Measurements from ENCODE around the gene UBP1. TPM values are rescaled to one million over a fixed set of nuclear protein-coding genes. Genes with fewer than 3 reads are reported as not detected.
"Not testable (repeated sequence)": the region's sequence is repeated elsewhere in the genome, so short reads cannot be mapped to it uniquely, and the experiment has no call there.

The UBP1 gene
- polyA plus RNA-seq, 1 donor from 2014 or later, result 9.3 TPM

DNA sequence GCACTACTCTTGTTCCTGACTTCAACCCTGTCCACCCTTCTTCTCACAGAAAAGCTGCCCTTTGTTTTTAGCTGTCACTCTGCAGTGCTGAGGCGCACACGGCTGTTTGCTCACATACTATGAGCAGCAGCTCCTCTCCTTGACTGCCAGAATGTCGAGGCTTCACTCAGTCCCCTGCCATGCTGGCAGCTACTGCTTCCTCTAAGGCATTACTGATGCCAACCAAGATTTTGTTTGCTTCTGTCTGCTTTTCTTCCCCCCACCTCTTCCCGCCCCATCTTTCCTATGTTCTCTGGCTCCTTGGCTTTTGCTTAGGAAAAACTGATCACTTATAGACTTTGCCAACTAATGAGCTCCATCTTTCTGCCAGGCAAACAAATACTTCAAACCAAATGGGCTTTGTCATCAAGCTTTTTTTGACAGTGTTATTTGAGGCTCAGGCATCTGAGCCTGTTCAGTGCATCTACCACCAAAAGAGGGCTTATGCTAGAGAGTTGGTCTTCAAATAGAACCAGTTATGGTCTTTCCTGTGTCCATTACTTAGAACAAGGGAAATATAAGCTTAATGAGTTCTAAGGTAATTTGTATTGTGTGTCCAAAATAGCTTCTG lies 81.9 kb downstream of the UBP1 start:
- Mint-ChIP-seq H3K9me3 (peaks cover 0 to 1% (median 0%) of the 10 kb centered on the region in 3 donors), H3K27me3 (peaks cover 6% of the 10 kb centered on the region), H3K4me3 (no peak overlapping the region), H3K27ac (no peak overlapping the region), H3K4me1 (peaks cover 0 to 2% (median 0%) of the 10 kb centered on the region in 3 donors), H3K36me3 (no peaks in the 10 kb centered on the region)

- Mint-ChIP-seq H3K4me3 (no peak overlapping the region), H3K36me3 (no peaks in the 10 kb centered on the region), H3K4me1 (peaks cover 0 to 2% (median 0%) of the 10 kb centered on the region in 3 donors), H3K27me3 (peaks cover 5% of the 10 kb centered on the region), H3K9me3 (peaks cover 0 to 1% (median 0%) of the 10 kb centered on the region in 3 donors), H3K27ac (no peak overlapping the region)
These were observed 84.6 kb downstream of the UBP1 start for GRCh38 chr3:33355611-33356010.

DNA sequence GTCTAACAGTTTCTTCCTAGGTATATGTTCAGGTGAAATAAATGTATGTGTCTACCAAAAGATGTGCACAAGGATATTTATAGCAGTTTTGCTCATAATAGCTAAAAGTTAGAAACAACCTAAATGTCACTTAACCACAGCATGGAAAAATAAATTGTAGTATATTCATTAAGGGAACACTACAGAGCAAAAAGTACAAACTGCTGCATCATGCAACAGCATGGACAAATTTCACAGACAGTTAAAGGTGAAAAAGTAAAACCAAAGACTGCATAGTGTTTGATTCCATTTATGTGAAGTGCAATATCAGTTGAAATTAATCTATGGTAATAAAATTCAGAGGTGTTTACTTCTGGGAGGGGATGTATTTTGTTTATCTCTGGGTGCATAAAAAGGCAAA lies 100.4 kb downstream of the UBP1 start:
- H3K36me3 Mint-ChIP-seq, result no peaks in the 10 kb centered on the region
- H3K4me3 Mint-ChIP-seq, result no peak overlapping the region
- peaks cover 2% of the 10 kb centered on the region for H3K27me3 Mint-ChIP-seq
- H3K4me1 Mint-ChIP-seq, result no peaks in the 10 kb centered on the region
- H3K27ac Mint-ChIP-seq, result peak overlapping the region in 1 of 3 donors; percentile 2
- no peaks in the 10 kb centered on the region for H3K9me3 Mint-ChIP-seq

- H3K27me3 Mint-ChIP-seq, H3K4me3 Mint-ChIP-seq, H3K4me1 Mint-ChIP-seq, H3K9me3 Mint-ChIP-seq, H3K36me3 Mint-ChIP-seq: not testable (repeated sequence)
- peak overlapping the region in 1 of 3 donors; percentile 2 for H3K27ac Mint-ChIP-seq
These were observed 101.2 kb downstream of the UBP1 start for GRCh38 chr3:33338936-33339465.

Other genes starting within 250 kb of the UBP1 start
- gene SUSD5, start 221.6 kb downstream of the UBP1 start, polyA plus RNA-seq, result not detected
- gene FBXL2, start 163.0 kb downstream of the UBP1 start, polyA plus RNA-seq, result not detected